AG09309 (cell line): ENCODE results near the gene BBLN.
A peak's percentile ranks its signal among the peaks of the same experiment; 100 is the strongest.
"Not testable (repeated sequence)": the region's sequence is repeated elsewhere in the genome, so short reads cannot be mapped to it uniquely, and the experiment has no call there.

Experiments
- DNase-seq: peaks from one replicate; pipeline ENCODE4 v3.0.0-alpha.2; 2010; ENCODE audit warnings: low read depth
- H3K4me3 ChIP-seq: 2 replicates; pipeline ENCODE4 v1.5.1; 2011; ENCODE audit warnings: mild to moderate bottlenecking, low read depth, low read length, moderate library complexity; ENCODE audit not compliant: control insufficient read depth
- TF ChIP-seq, protein P1 (sequence below): IDR thresholded peaks from 2 replicates; pipeline ENCODE4 v1.5.1; 2011; ENCODE audit warnings: mild to moderate bottlenecking, low read depth, low read length, inconsistent platforms; ENCODE audit not compliant: insufficient read depth, control insufficient read depth; ENCODE audit errors: missing control alignments

Gene BBLN, protein sequence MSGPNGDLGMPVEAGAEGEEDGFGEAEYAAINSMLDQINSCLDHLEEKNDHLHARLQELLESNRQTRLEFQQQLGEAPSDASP

DNA sequence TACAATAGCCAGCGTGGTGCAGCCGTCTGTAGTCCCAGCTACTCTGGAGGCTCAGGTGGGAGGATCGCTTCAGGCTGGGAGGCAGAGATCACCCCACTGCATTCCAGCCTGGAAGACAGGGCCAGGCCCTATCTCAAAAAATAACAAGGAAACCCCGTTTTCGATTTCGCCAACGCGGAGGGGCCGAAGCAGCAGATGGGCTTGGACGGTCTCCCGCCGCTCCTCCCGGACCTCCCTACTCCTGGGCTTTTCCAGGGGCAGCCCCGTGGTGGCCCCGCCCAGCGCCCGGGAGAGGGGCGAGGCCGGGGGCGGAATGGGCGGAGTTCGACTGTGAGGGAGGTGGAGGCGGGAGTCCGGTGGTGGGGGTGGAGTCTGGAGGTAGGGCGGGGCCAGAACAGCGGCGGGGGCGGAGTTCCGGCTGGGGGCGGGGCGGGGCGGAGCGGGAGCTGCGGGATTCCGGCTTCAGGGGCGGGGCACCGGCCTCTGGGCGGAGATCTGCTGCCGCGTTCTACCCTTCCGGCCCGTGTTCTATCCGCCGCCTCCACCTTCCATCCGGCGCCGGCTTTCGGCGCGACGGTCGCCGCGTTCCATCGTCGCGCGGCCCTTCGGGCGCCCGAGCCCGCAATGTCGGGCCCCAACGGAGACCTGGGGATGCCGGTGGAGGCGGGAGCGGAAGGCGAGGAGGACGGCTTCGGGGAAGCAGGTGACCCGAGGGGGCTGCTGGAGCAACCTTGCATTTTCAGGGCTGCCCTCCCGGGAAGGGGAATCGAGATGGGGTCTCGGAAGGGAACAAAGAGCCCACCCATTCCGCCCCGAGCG is at the start of gene BBLN:
TSS of gene BBLN (plus strand) at position 482 of the 819 bp plus-strand sequence. CDS start at position 625, 143 bp downstream.
- DNase-seq = peak; percentile 33
- H3K4me3 ChIP-seq = peak within 1 kb of the TSS; percentile 70
- TF ChIP-seq, protein P1, sequence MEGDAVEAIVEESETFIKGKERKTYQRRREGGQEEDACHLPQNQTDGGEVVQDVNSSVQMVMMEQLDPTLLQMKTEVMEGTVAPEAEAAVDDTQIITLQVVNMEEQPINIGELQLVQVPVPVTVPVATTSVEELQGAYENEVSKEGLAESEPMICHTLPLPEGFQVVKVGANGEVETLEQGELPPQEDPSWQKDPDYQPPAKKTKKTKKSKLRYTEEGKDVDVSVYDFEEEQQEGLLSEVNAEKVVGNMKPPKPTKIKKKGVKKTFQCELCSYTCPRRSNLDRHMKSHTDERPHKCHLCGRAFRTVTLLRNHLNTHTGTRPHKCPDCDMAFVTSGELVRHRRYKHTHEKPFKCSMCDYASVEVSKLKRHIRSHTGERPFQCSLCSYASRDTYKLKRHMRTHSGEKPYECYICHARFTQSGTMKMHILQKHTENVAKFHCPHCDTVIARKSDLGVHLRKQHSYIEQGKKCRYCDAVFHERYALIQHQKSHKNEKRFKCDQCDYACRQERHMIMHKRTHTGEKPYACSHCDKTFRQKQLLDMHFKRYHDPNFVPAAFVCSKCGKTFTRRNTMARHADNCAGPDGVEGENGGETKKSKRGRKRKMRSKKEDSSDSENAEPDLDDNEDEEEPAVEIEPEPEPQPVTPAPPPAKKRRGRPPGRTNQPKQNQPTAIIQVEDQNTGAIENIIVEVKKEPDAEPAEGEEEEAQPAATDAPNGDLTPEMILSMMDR = no peak

DNA sequence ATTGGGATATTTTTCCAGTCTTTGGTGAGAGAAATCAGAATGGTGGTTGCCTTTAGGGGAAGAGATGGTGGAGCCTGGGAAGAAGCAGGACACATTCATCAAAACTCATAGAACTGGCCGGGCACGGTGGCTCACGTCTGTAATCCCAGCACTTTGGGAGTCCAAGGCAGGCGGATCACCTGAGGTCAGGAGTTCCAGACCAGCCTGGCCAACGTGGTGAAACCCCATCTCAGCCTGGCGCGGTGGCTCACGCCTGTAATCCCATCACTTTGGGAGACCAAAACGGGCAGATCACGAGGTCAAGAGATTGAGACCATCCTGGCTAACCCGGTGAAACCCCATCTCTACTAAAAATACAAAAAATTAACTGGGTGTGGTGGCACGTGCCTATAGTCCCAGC is 48.3 kb upstream of the BBLN start:
- not testable (repeated sequence) for DNase-seq, H3K4me3 ChIP-seq

DNA sequence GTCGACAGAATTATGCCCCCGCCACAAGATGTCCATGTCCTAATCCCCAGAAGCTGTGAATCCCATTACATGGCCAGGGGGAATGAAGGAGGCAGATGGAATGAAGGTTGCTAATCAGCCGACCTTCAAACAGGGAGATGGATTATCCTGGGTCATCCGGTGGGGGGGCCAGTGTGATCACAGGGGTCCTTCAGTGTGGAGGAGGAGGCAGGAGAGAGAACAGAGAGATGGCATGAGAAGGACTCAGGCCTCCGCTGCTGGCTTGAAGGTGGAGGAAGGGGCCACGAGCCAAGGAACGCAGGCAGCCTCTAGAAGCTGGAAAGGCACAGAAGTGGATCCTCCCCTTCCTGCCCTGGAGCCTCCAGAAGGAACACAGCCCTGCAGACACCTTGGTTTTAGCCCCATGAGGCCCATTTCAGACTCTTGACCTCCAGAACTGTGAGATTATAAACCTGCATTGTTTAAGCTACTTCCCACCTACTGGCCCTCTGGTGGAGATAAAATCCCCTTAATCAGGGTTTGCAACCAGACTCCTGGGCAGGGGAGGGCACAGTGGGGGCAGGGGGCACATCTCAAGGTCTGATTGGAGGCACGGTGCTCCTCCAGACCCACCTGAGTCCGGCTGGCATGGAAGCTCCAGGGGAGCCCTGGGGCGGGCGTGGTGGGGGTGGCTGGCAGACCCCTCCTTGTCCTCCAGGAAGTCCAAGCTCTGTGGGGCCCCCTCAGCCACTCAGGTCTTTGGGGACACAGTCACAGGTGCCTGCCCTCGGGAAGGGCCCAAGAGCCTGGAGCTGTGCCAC is 46.3 kb upstream of the BBLN start:
- H3K4me3 ChIP-seq = no peak overlapping the region
- no peak for DNase-seq
- TF ChIP-seq, protein P1 = no peak

DNA sequence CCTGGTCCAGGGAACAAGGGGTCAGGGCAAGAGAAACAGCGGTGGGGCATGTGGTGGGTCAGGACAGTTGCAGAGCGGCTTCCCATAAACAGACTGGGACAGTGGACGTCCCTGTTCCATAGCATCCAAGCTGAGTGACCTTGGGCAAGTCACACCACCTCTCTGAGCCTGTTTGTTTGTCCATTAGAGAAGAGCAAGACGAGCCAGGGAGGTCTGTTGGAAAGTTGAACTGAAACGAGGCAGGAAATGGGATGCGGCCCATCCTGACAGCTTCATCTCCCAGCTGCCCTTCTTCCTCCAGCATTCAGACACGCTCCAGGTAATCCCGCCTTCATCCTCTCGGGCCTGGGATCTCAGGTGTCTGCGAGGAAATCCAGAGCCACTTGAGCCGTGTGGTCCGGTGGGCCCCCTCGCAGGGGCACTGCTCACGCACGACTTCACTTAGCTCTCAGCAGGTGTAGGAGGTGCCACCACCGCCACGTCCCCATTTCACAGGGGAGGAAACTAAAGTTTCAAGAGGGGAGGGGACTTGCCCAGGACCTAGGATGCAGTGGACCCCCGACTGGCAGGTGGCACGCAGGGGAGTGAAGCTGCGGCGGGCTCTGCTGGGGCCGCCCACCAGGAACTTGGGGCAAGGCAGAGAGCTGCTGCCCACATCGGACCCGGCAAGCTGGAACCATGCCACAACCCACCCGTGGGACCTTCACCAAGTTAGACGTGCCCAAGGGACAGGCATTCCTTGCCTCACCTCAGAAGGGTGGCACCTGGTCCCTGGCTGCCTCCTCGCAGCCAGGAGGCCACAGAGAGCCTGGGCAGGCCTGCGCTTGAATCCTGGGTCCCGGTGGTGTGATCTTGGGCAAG is 45.5 kb upstream of the BBLN start:
- no peak for DNase-seq
- TF ChIP-seq, protein P1 = no peak
- no peak overlapping the region for H3K4me3 ChIP-seq

DNA sequence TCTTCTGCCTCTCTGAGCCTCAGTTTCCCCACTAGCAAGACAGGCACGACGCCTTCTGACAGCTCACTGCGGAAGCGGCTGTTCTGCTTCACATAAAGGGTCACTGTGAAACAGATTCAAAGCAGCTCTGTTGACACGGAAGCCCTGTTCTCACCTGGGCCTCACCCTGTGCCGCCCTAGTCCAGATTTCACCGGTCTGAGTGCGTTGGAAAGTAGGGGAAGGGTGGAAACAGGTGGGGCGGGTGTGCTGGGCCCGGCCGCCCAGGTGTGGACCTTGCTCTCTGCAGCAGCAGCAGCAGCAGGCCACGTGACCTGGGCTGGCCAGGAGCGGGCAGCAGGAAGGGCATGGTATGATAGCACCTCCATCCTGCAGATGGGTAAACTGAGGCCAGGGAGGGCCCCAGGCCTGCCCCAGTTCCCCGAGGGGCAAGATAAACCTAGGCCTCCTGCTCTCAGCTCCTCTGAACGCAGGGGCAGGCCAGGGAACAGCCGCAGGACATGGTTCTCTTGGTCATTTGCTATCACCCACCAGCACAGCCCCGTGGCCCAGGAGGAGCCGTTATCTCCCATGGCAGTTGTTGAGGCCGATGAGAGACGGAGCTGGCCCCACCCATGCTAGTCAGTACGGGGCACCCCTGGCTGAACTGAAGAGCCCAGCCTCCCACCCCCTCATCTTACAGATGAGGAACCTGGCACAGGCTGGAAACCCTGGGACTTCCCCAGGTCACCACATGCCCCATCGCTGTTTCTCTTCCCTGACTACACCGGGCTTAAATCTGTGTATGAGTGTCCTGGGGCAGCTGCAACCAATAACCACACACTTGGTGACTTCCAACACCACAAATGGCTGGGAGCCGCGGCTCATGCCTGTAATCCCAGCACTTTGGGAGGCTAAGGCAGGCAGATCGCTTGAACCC is 44.6 kb upstream of the BBLN start:
- TF ChIP-seq, protein P1 = no peak
- H3K4me3 ChIP-seq = no peak overlapping the region
- no peak for DNase-seq
